Measurements from ENCODE around the gene MISP. TPM values are rescaled to one million over a fixed set of nuclear protein-coding genes. Genes with fewer than 3 reads are reported as not detected.

The MISP gene
- total and polyA plus RNA-seq, 4 donors: 14.9 to 23.7 (median 22.1) TPM

DNA sequence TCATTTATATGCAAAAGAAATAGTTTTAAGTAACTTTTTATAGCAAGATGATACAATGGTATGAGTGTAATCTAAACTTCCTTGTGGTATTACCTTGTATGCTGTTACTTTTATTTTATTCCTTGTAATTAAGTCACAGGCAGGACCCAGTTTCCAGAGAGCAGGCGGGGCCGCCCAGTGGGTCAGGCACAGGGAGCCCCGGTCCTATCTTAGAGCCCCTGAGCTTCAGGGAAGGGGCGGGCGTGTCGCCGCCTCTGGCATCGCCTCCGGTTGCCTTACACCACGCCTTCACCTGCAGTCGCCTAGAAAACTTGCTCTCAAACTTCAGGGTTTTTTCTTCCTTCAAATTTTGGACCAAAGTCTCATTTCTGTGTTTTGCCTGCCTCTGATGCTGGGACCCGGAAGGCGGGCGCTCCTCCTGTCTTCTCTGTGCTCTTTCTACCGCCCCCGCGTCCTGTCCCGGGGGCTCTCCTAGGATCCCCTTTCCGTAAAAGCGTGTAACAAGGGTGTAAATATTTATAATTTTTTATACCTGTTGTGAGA, 60.7 kb downstream of the MISP start:
- H3K9me3 ChIP-seq (ENCODE audit: control insufficient read depth in 4 of 4, insufficient read depth in 3 of 4, low read length in 3 of 4): no peaks in the 10 kb centered on the region
- ATAC-seq (ENCODE audit: insufficient read depth, low FRiP score) (no peak), DNase-seq (no peak)
- no peaks in the 10 kb centered on the region for H3K4me1 ChIP-seq (ENCODE audit: control insufficient read depth in 5 of 5, insufficient read depth in 5 of 5, low read length in 5 of 5)
- H3K36me3 ChIP-seq (ENCODE audit: control insufficient read depth in 4 of 4, insufficient read depth in 4 of 4, low read length in 4 of 4): peaks cover 27 to 58% (median 37%) of the 10 kb centered on the region in 4 donors
- no peaks in the 10 kb centered on the region for H3K27me3 ChIP-seq (ENCODE audit: control insufficient read depth in 3 of 3, insufficient read depth in 3 of 3, low read length in 2 of 3)
- no peak overlapping the region for H3K4me3 ChIP-seq
- no peak for TF ChIP-seq CTCF (IDR thresholded peaks at IDR 0.05; ENCODE audit: control extremely low read depth, extremely low read depth)
- H3K27ac ChIP-seq (ENCODE audit: low read depth in 1 of 2, low read length in 1 of 2): no peak overlapping the region
- no peak overlapping the region for H3K9ac ChIP-seq (ENCODE audit: insufficient read depth in 1 of 2, low read length in 2 of 2)
- WGBS, 2 donors: 94 to 95% methylated on average over 20 of the region's 20 CpGs

DNA sequence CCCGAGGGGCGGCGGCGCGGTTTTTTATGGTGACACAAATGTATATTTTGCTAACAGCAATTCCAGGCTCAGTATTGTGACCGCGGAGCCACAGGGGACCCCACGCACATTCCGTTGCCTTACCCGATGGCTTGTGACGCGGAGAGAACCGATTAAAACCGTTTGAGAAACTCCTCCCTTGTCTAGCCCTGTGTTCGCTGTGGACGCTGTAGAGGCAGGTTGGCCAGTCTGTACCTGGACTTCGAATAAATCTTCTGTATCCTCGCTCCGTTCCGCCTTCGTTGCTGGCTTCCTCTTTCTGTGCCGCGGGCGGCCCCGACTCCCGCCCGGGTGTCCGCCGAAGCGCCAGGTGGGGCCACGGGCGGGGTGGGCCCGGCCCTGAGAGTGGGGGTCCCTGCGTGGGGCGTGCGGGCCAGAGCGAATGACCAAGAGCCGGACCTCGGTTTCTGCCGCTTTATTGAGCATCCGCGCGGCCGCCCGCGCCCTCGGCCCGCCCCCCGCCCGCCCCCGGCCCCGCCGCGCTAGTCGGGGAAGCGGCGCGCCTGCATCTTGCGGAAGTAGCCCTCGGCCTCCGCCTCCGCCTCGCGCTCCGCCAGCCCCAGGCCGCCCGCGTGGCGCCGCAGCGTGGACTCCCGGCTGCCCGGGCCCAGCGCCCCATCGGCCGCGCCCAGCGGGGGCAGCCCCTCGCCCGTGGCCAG, 61.3 kb downstream of the MISP start:
- Histone ChIP-seq H3K36me3 (ENCODE audit: control insufficient read depth in 4 of 4, insufficient read depth in 4 of 4, low read length in 4 of 4) (peaks cover 23 to 52% (median 33%) of the 10 kb centered on the region in 4 donors), H3K27me3 (ENCODE audit: control insufficient read depth in 3 of 3, insufficient read depth in 3 of 3, low read length in 2 of 3) (no peaks in the 10 kb centered on the region), H3K9ac (ENCODE audit: insufficient read depth in 1 of 2, low read length in 2 of 2) (no peak overlapping the region), H3K9me3 (ENCODE audit: control insufficient read depth in 4 of 4, insufficient read depth in 3 of 4, low read length in 3 of 4) (no peaks in the 10 kb centered on the region), H3K4me3 (no peak overlapping the region), H3K27ac (ENCODE audit: low read depth in 1 of 2, low read length in 1 of 2) (no peak overlapping the region), H3K4me1 (ENCODE audit: control insufficient read depth in 5 of 5, insufficient read depth in 5 of 5, low read length in 5 of 5) (no peaks in the 10 kb centered on the region)
- no peak for ATAC-seq (ENCODE audit: insufficient read depth, low FRiP score)
- 81 to 93% methylated on average over 62 to 80 of the region's 80 CpGs for WGBS, 2 donors
- DNase-seq: no peak
- TF ChIP-seq CTCF (IDR thresholded peaks at IDR 0.05; ENCODE audit: control extremely low read depth, extremely low read depth): no peak

GRCh38 chr19:812747-813218, 61.9 kb downstream of the MISP start:
- Histone ChIP-seq H3K4me3 (no peak overlapping the region), H3K27me3 (ENCODE audit: control insufficient read depth in 3 of 3, insufficient read depth in 3 of 3, low read length in 2 of 3) (no peaks in the 10 kb centered on the region), H3K4me1 (ENCODE audit: control insufficient read depth in 5 of 5, insufficient read depth in 5 of 5, low read length in 5 of 5) (no peaks in the 10 kb centered on the region), H3K9ac (ENCODE audit: insufficient read depth in 1 of 2, low read length in 2 of 2) (no peak overlapping the region), H3K27ac (ENCODE audit: low read depth in 1 of 2, low read length in 1 of 2) (no peak overlapping the region), H3K36me3 (ENCODE audit: control insufficient read depth in 4 of 4, insufficient read depth in 4 of 4, low read length in 4 of 4) (peaks cover 17 to 49% (median 28%) of the 10 kb centered on the region in 4 donors), H3K9me3 (ENCODE audit: control insufficient read depth in 4 of 4, insufficient read depth in 3 of 4, low read length in 3 of 4) (no peaks in the 10 kb centered on the region)
- TF ChIP-seq CTCF (IDR thresholded peaks at IDR 0.05; ENCODE audit: control extremely low read depth, extremely low read depth): no peak
- ATAC-seq (ENCODE audit: insufficient read depth, low FRiP score) (no peak), DNase-seq (no peak)
- WGBS, 2 donors: 95% methylated on average over 58 to 72 of the region's 72 CpGs
